ENCODE data around the gene REG1A.

Gene REG1A

DNA sequence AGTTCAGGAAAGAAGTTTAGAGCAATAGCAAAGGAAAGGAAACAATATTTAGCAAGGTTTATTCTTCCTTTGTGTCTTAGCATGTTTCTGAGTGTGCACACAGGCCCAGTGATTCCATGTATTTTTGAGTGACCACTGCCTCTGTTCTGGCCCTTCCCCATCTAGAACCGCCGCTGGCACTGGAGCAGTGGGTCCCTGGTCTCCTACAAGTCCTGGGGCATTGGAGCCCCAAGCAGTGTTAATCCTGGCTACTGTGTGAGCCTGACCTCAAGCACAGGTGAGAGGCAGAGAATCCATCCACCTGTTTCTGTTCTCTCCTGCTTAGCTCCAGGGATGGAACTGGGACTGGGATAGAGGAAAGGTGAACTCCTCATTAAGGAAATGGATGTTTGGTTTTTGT is 2.4 kb downstream of the REG1A start:
- TF ChIP-seq, protein P1, sequence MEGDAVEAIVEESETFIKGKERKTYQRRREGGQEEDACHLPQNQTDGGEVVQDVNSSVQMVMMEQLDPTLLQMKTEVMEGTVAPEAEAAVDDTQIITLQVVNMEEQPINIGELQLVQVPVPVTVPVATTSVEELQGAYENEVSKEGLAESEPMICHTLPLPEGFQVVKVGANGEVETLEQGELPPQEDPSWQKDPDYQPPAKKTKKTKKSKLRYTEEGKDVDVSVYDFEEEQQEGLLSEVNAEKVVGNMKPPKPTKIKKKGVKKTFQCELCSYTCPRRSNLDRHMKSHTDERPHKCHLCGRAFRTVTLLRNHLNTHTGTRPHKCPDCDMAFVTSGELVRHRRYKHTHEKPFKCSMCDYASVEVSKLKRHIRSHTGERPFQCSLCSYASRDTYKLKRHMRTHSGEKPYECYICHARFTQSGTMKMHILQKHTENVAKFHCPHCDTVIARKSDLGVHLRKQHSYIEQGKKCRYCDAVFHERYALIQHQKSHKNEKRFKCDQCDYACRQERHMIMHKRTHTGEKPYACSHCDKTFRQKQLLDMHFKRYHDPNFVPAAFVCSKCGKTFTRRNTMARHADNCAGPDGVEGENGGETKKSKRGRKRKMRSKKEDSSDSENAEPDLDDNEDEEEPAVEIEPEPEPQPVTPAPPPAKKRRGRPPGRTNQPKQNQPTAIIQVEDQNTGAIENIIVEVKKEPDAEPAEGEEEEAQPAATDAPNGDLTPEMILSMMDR (IDR thresholded peaks at IDR 0.05; ENCODE audit: low read depth, low read length, missing control alignments) = no peak
- in situ Hi-C loops (cut with HindIII; ENCODE audit: low sequenced_read_pairs) = no loop called here
- H3K4me3 ChIP-seq (ENCODE audit: low read depth, low read length) = no peak overlapping the region
- no peak for DNase-seq (ENCODE audit: low read depth)

DNA sequence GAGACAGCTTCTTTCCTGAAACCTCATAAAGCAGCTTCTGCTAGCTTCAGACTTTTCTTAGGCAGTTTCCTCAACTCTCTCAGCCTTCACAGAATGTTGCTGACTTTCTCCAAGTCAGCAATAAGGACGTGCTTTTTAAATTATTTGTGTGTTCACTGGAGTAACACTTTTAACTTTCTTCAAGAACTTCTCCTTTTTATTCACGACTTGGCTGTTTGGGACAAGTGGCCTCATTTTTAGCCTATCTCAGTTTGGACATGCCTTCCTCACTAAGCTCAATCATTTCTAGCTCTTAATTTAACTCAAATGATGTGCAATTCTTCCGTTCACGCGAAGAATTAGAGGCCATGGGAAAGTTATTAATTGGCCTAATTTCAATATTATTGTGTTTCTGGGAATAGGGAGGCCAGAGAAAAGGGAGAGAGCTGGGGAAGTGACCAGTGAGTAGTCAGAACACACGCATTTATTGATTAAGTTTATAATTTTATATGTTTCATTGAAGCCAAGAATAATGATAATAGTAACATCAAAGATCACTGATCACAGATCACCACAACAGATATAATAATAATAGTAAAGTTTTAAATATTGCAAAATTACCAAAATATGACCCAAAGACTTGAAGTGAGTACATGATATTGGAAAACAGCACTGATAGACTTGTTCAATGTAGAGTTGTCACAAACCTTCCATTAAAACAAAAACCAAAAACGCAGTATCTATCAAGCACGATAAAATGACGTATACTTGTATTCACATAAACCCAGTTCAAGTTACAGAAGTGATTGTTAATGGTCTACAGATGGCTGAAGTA is 4.8 kb downstream of the REG1A start:
- DNase-seq (ENCODE audit: low read depth) = no peak
- in situ Hi-C loops (cut with HindIII; ENCODE audit: low sequenced_read_pairs) = no loop called here
- H3K4me3 ChIP-seq (ENCODE audit: low read depth, low read length) = no peak overlapping the region
- TF ChIP-seq, protein P1 (IDR thresholded peaks at IDR 0.05; ENCODE audit: low read depth, low read length, missing control alignments) = no peak

DNA sequence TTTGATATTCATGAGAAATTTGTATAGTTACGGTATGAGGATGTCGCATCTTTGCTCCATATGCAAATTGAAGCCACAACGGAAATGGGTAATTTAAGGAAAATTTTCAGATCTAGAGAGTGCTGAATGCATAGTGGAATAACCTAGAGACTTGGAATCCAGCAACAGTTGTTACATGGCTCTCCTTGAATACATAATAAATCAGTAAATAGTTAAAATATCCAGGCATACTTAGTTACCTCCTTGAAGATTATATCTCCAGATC is 5.4 kb downstream of the REG1A start:
- TF ChIP-seq, protein P1 (IDR thresholded peaks at IDR 0.05; ENCODE audit: low read depth, low read length, missing control alignments) = no peak
- in situ Hi-C loops (cut with HindIII; ENCODE audit: low sequenced_read_pairs) = no loop called here

DNA sequence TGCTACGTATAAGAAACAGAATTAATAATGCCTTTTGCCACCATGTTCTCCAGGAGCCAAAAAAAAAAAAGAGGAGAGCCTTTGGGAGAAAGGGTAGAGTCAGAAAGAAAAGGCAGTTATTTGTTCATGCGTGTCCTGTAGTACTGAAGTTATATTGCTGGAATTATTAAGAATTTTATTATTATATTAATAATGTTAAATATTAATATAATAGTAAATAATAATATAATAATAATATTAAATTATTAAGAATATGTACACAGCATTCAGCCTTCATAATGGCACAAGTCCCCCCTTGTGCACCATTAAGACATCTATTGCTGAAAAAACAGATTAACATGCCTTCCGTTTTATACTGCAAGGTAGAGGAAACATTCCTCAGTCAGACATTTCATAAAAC is 8.1 kb downstream of the REG1A start:
- no peak overlapping the region for H3K4me3 ChIP-seq (ENCODE audit: low read depth, low read length)
- in situ Hi-C loops (cut with HindIII; ENCODE audit: low sequenced_read_pairs) = no loop called here
- TF ChIP-seq, protein P1 (IDR thresholded peaks at IDR 0.05; ENCODE audit: low read depth, low read length, missing control alignments) = no peak
- DNase-seq (ENCODE audit: low read depth) = no peak

More for the DNA sequence above, 5.4 kb downstream of the REG1A start:
- no peak for DNase-seq (ENCODE audit: low read depth)
- no peak overlapping the region for H3K4me3 ChIP-seq (ENCODE audit: low read depth, low read length)

DNA sequence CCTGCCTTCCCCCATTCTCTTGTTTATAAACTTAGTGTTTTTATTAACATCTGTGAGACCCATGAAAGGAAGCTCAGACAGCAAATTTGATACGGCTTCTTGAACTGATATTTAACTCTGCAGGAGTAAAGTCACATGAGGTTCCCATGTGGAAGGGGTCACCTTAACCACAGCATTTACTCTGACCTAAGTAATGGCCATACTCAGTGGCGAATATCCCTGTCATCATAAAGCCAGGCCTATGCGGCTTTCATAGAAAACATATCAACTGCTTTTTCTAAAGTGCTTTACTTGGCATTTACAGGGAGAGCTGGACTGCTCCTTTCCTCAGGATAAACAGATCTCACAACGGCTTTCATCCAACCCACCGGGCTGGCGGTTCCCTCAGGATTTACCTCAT is 9.0 kb downstream of the REG1A start:
- no peak overlapping the region for H3K4me3 ChIP-seq (ENCODE audit: low read depth, low read length)
- TF ChIP-seq, protein P1 (IDR thresholded peaks at IDR 0.05; ENCODE audit: low read depth, low read length, missing control alignments) = no peak
- DNase-seq (ENCODE audit: low read depth) = no peak
- in situ Hi-C loops (cut with HindIII; ENCODE audit: low sequenced_read_pairs) = no loop called here

DNA sequence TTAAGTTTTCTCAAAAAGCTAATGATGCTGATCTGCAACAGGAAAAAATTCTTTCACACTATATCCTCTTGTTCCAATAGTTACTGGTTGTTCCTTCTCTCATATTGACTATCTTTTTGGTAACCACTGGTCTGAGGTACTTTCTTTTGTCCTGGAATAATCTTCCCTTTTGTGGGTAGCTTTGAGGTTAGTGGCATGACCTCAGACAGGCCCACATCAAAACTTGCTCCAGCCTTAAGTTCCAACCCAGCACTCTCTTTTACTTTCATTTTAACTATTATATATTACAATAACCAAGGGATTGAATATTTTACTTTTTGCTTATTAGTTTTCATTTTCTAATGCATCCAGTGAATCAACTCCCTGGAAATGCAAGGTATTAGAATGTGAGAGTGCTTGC is 9.5 kb downstream of the REG1A start:
- in situ Hi-C loops (cut with HindIII; ENCODE audit: low sequenced_read_pairs) = no loop called here
- DNase-seq (ENCODE audit: low read depth) = no peak
- H3K4me3 ChIP-seq (ENCODE audit: low read depth, low read length) = no peak overlapping the region
- TF ChIP-seq, protein P1 (IDR thresholded peaks at IDR 0.05; ENCODE audit: low read depth, low read length, missing control alignments) = no peak

All from astrocyte of the cerebellum (primary cell).